Smooth muscle cell (in vitro differentiated cells): Measurements from ENCODE around the gene APBA1. TPM values are rescaled to one million over a fixed set of nuclear protein-coding genes. Genes with fewer than 3 reads are reported as not detected.

Source experiments
- DNase-seq: peaks from one replicate; lab custom pipeline; 2025; ENCODE audit not compliant: unreplicated experiment; lab: John Stamatoyannopoulos, UW
- H2AFZ ChIP-seq: fragments of 200-600 bp; sonication (generic); 2 replicates; pipeline ENCODE4 v1.6.0; 2016; ENCODE audit warnings: antibody characterized with exemption, low read depth, mild to moderate bottlenecking
- H3F3A ChIP-seq: fragments of 200-600 bp; sonication (generic); 2 replicates; pipeline ENCODE4 v1.6.0; 2017; ENCODE audit warnings: antibody characterized with exemption, low read depth
- H3K27ac ChIP-seq: fragments of 200-600 bp; sonication (generic); 2 replicates; pipeline ENCODE4 v1.5.1; 2016; ENCODE audit warnings: low read depth, mild to moderate bottlenecking
- H3K27me3 ChIP-seq: fragments of 200-600 bp; sonication (generic); 2 replicates; pipeline ENCODE4 v1.6.1; 2016; ENCODE audit warnings: low read depth, mild to moderate bottlenecking
- H3K36me3 ChIP-seq: fragments of 200-600 bp; sonication (generic); 2 replicates; pipeline ENCODE4 v1.5.1; 2016; ENCODE audit warnings: low read depth
- H3K4me1 ChIP-seq: fragments of 200-600 bp; sonication (generic); 2 replicates; pipeline ENCODE4 v1.5.1; 2016; ENCODE audit warnings: low read depth
- H3K4me2 ChIP-seq: fragments of 200-600 bp; sonication (generic); 2 replicates; pipeline ENCODE4 v1.6.0; 2016; ENCODE audit warnings: mild to moderate bottlenecking
- H3K4me3 ChIP-seq: fragments of 200-600 bp; sonication (generic); 2 replicates; pipeline ENCODE4 v1.5.1; 2016; ENCODE audit warnings: mild to moderate bottlenecking
- H3K79me2 ChIP-seq: fragments of 200-600 bp; sonication (generic); 2 replicates; pipeline ENCODE4 v1.6.0; 2016; ENCODE audit warnings: low read depth, mild to moderate bottlenecking
- H3K9ac ChIP-seq: fragments of 200-600 bp; sonication (generic); 2 replicates; pipeline ENCODE4 v1.6.0; 2016; ENCODE audit warnings: low read depth
- H3K9me3 ChIP-seq: fragments of 200-600 bp; sonication (generic); replicated peaks from 2 replicates; pipeline ENCODE4 v1.5.1; 2016; ENCODE audit warnings: low read depth
- H4K20me1 ChIP-seq: fragments of 200-600 bp; sonication (generic); 2 replicates; pipeline ENCODE4 v1.6.0; 2016; ENCODE audit warnings: low read depth
- CTCF ChIP-seq: fragments of 200-600 bp; sonication (generic); IDR thresholded peaks from 2 replicates; pipeline ENCODE4 v1.5.1; 2017; ENCODE audit warnings: borderline replicate concordance, mild to moderate bottlenecking, antibody characterized with exemption; ENCODE audit not compliant: insufficient read depth, poor library complexity, severe bottlenecking
- WGBS: methylation state at CpG from one replicate; pipeline ENCODE4 v1.1.7; 2016; ENCODE audit warnings: low lambda C conversion rate; 5-methylcytosine and 5-hydroxymethylcytosine counted together
- polyA plus RNA-seq: library from polyadenylated mRNA; unstranded; fragments of >200 nt; fragmentation: Nextera tagmentation; extraction: Ambion mirVana; gene quantifications from 2 replicates; pipeline ENCODE4 v1.2.1, GENCODE V29; 2016
- total RNA-seq: library from RNA; depleted of rRNA; stranded (reverse); fragments of >200 nt; gene quantifications from 2 replicates; pipeline ENCODE4 v1.2.3, GENCODE V29; 2014

The APBA1 gene
- total RNA-seq (6.1 and 6.8 TPM in 2 replicates), polyA plus RNA-seq (1.4 and 1.8 TPM in 2 replicates)

DNA sequence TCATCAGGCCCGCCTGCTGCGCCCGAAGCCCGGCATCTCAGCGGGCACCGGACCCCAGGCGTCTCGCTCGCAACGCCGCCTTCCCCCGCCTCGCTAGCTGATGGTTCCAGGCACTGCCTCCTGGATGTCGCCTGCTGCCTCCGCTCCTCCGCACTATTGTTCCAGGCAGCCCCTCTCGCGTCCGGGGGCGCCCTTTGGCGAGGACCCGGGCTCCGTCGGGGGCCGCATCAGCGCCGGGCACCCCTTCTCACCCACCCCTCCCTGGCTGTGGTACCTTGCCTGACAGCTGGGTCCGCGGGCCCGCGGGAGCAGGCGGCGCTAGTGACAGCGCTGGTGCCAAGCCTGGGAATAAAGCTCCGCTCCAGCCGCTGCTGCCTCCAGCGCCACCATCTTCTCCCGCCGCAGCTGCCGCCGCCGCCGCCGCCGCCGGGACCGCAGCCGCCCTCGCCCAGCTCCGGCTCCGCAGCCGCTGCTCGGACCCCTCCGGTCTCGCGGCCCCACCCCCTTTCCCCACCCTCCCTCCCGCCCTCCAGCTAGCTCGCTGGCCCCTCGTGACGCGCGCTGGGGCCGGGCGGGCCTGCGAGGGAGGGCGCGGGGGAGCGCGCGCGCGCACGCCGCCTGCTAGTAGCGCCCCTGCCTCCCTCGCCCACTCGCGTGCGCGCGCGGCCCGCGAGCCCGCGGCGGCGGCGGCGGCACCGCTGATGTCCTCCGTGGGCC is at the start of gene APBA1:
Gene APBA1, minus strand, starts transcription at position 493 of the 717 bp plus-strand sequence.
- Histone ChIP-seq H3K9me3 (no peaks in the 10 kb centered on the region), H3F3A (peaks cover 18% of the 10 kb centered on the region), H4K20me1 (no peaks in the 10 kb centered on the region), H3K9ac (no peak within 1 kb of the TSS), H2AFZ (peak within 1 kb of the TSS; percentile 95), H3K4me1 (peaks cover 13% of the 10 kb centered on the region), H3K4me2 (peak within 1 kb of the TSS; percentile 91), H3K36me3 (no peaks in the 10 kb centered on the region), H3K27ac (peak within 1 kb of the TSS; percentile 2), H3K4me3 (peak within 1 kb of the TSS; percentile 68), H3K27me3 (peaks cover 20% of the 10 kb centered on the region), H3K79me2 (no peaks in the 10 kb centered on the region)
- 2% methylated on average over 31 of the region's 92 CpGs for WGBS
- peak; percentile 51 for DNase-seq
- TF ChIP-seq CTCF = no peak

DNA sequence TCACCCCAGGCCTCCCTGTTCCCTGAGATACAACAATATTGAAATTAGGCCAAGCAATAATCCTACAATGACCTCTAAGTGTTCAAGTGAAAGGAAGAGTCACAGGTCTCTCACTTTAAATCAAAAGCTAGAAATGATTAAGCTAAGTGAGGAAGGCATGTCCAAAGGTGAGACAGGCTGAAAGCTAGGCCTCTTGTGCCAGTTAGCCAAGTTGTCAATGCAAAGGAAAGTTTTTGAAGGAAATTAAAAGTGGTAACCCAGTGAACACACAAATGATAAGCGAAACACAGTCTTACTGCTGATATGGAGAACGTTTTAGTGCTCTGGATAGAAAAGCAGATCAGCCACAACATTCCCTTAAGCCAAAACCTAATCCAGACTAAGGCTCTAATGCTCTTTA is 47.8 kb upstream of the APBA1 start:
- H2AFZ ChIP-seq = no peak overlapping the region
- TF ChIP-seq CTCF = no peak
- H3K27ac ChIP-seq = no peak overlapping the region

DNA sequence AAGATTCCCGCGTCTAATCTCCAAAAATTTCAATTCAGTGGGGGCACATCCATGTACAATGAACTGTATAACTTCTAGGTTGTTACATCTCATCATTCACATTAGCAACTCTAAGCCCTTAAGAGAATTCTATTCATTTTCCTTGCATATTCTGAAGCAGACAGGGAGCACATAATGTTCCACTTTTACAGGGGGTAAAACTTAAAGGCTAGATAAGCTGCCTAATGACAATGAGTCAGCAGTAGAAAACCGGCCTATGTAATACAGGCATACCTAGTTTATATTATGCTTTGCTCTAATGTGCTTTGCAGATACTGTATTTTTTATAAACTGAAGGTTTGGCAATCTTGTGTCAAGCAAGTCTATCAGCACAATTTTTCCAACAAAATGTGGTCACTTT is 47.2 kb upstream of the APBA1 start:
- TF ChIP-seq CTCF = no peak
- WGBS = 75% methylated on average over 3 of the region's 3 CpGs
- Histone ChIP-seq H3K4me3 (no peak overlapping the region), H3K9me3 (no peaks in the 10 kb centered on the region), H3K79me2 (no peaks in the 10 kb centered on the region), H3K9ac (no peak overlapping the region), H3F3A (no peaks in the 10 kb centered on the region), H3K4me2 (no peak overlapping the region), H3K27ac (no peak overlapping the region), H2AFZ (no peak overlapping the region), H3K27me3 (no peaks in the 10 kb centered on the region), H3K36me3 (peaks cover 6% of the 10 kb centered on the region), H3K4me1 (no peaks in the 10 kb centered on the region), H4K20me1 (no peaks in the 10 kb centered on the region)
- DNase-seq = no peak

More for the DNA sequence above, 47.8 kb upstream of the APBA1 start:
- H3K4me1 ChIP-seq = no peaks in the 10 kb centered on the region
- no peak for DNase-seq
- H3K9me3 ChIP-seq = no peaks in the 10 kb centered on the region
- H3K36me3 ChIP-seq = peaks cover 6% of the 10 kb centered on the region
- H3K9ac ChIP-seq = no peak overlapping the region
- H4K20me1 ChIP-seq = no peaks in the 10 kb centered on the region
- no peaks in the 10 kb centered on the region for H3K79me2 ChIP-seq
- H3K4me3 ChIP-seq = no peak overlapping the region
- no peaks in the 10 kb centered on the region for H3K27me3 ChIP-seq
- WGBS = 56% methylated on average over 2 of the region's 2 CpGs
- H3F3A ChIP-seq = no peaks in the 10 kb centered on the region
- H3K4me2 ChIP-seq = no peak overlapping the region

DNA sequence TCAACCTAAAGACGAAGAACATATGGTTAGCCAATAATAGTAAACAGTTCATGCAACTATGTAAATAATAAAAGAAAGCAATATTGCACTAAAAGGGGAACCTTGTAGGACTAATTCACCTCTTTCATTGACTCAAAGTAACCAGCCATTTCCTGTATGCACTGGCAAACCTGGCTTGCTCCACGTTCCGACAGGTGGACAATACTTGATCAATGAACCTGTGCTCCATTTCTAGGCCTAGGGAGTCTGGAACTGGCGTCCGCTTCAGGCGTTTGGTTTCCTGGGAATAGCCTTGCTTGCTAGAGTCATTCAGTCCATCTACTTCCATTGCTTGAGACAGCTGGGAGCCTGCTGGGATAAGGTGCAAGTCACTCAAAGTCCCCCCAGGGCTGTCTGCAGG is 46.0 kb upstream of the APBA1 start:
- H3K4me1 ChIP-seq = no peaks in the 10 kb centered on the region
- H3K9ac ChIP-seq = no peak overlapping the region
- H3K4me2 ChIP-seq = no peak overlapping the region
- H2AFZ ChIP-seq = no peak overlapping the region
- H3K9me3 ChIP-seq = no peaks in the 10 kb centered on the region
- DNase-seq = no peak
- H4K20me1 ChIP-seq = no peaks in the 10 kb centered on the region
- peaks cover 2% of the 10 kb centered on the region for H3K36me3 ChIP-seq
- H3K27me3 ChIP-seq = no peaks in the 10 kb centered on the region
- no peak overlapping the region for H3K27ac ChIP-seq
- no peaks in the 10 kb centered on the region for H3K79me2 ChIP-seq
- WGBS = 97% methylated on average over 6 of the region's 6 CpGs
- no peak for TF ChIP-seq CTCF
- no peak overlapping the region for H3K4me3 ChIP-seq
- H3F3A ChIP-seq = no peaks in the 10 kb centered on the region
